ENCODE measurements around the gene DHX9. TPM values are rescaled to one million over a fixed set of nuclear protein-coding genes. Genes with fewer than 3 reads are reported as not detected.

The DHX9 gene
- total RNA-seq, 1 experiment from 2014 or later, result 131 TPM

- ChIA-PET CTCF (no interaction called here), POLR2A (ENCODE audit: unreplicated experiment) (no interaction called here)
- no TSS peak for BruUV-seq (replicated peaks)
Observed at GRCh38 chr1:182867861-182868260, 28.7 kb downstream of the DHX9 start.

GRCh38 chr1:182869241-182869666 lies 30.1 kb downstream of the DHX9 start:
- Histone ChIP-seq H3K27me3 (ENCODE audit: insufficient read depth, low read depth) (no peaks in the 10 kb centered on the region), H3K4me1 (replicated peaks; ENCODE audit: insufficient read depth) (no peaks in the 10 kb centered on the region), H3K27ac (peak overlapping the region; percentile 18; the same call in 1 of the 2 replicates), H3K9me3 (ENCODE audit: insufficient read depth, low read depth) (no peaks in the 10 kb centered on the region), H3K36me3 (ENCODE audit: low read depth) (peaks cover 91% of the 10 kb centered on the region), H3K4me2 (no peak overlapping the region), H3F3A (ENCODE audit: insufficient read depth, low read depth) (peaks cover 43% of the 10 kb centered on the region), H2AFZ (no peak overlapping the region), H3K79me2 (ENCODE audit: low read depth) (peaks cover 22% of the 10 kb centered on the region; the same call in 1 of the 2 replicates), H3K4me3 (no peak overlapping the region), H3K9me2 (ENCODE audit: insufficient read depth) (no peaks in the 10 kb centered on the region), H4K20me1 (ENCODE audit: insufficient read depth) (peaks cover 24% of the 10 kb centered on the region)
- CTCF ChIA-PET, result no interaction called here
- TF ChIP-seq EZH2 (IDR thresholded peaks at IDR 0.05; ENCODE audit: low read depth) (no peak), CTCF (conservative IDR thresholded peaks at IDR 0.05) (no peak)
- BruUV-seq (replicated peaks), result no TSS peak
- POLR2A ChIA-PET (ENCODE audit: unreplicated experiment), result no interaction called here
- no peak for DNase-seq
- intact Hi-C loops (cut with micrococcal nuclease; ENCODE audit: unreplicated experiment), result loop anchor here (10.0 kb wide), 1 partner anchor 666 kb away; no protein-coding TSS in a partner anchor

More at GRCh38 chr1:182867861-182868260, 28.7 kb downstream of the DHX9 start:
- Histone ChIP-seq H3K27me3 (ENCODE audit: insufficient read depth, low read depth) (no peaks in the 10 kb centered on the region), H3K79me2 (ENCODE audit: low read depth) (peaks cover 25% of the 10 kb centered on the region; the same call in 1 of the 2 replicates), H4K20me1 (ENCODE audit: insufficient read depth) (peaks cover 32% of the 10 kb centered on the region), H3K4me2 (no peak overlapping the region), H3K27ac (no peak overlapping the region), H3K9me3 (ENCODE audit: insufficient read depth, low read depth) (no peaks in the 10 kb centered on the region), H3F3A (ENCODE audit: insufficient read depth, low read depth) (peaks cover 39% of the 10 kb centered on the region), H3K36me3 (ENCODE audit: low read depth) (peaks cover 82% of the 10 kb centered on the region), H3K9me2 (ENCODE audit: insufficient read depth) (no peaks in the 10 kb centered on the region), H3K4me1 (replicated peaks; ENCODE audit: insufficient read depth) (no peaks in the 10 kb centered on the region), H2AFZ (no peak overlapping the region), H3K4me3 (no peak overlapping the region)
- intact Hi-C loops (cut with micrococcal nuclease; ENCODE audit: unreplicated experiment), result loop anchor here (10.0 kb wide), 1 partner anchor 667 kb away; no protein-coding TSS in a partner anchor
- no peak for TF ChIP-seq EZH2 (IDR thresholded peaks at IDR 0.05; ENCODE audit: low read depth)
- no peak for TF ChIP-seq CTCF (conservative IDR thresholded peaks at IDR 0.05)
- DNase-seq, result no peak

GRCh38 chr1:182872881-182873280 lies 33.7 kb downstream of the DHX9 start:
- POLR2A ChIA-PET (ENCODE audit: unreplicated experiment), result no interaction called here
- intact Hi-C loops (cut with micrococcal nuclease; ENCODE audit: unreplicated experiment), result loop anchor here (10.0 kb wide), 1 partner anchor 262 kb away; no protein-coding TSS in a partner anchor
- Histone ChIP-seq H3K27ac (no peak overlapping the region), H3K9me2 (ENCODE audit: insufficient read depth) (no peaks in the 10 kb centered on the region), H3K4me3 (no peak overlapping the region), H2AFZ (no peak overlapping the region), H3K36me3 (ENCODE audit: low read depth) (peaks cover 91% of the 10 kb centered on the region), H3K4me1 (replicated peaks; ENCODE audit: insufficient read depth) (no peaks in the 10 kb centered on the region), H3F3A (ENCODE audit: insufficient read depth, low read depth) (peaks cover 30% of the 10 kb centered on the region; the same call in 1 of the 2 replicates), H3K4me2 (no peak overlapping the region), H4K20me1 (ENCODE audit: insufficient read depth) (peaks cover 23% of the 10 kb centered on the region; the same call in 1 of the 2 replicates), H3K9me3 (ENCODE audit: insufficient read depth, low read depth) (no peaks in the 10 kb centered on the region), H3K27me3 (ENCODE audit: insufficient read depth, low read depth) (no peaks in the 10 kb centered on the region), H3K79me2 (ENCODE audit: low read depth) (0 out of 2 replicates have a peak, but pooled peaks cover 15% of the 10 kb centered on the region)
- BruUV-seq (replicated peaks), result no TSS peak
- CTCF ChIA-PET, result no interaction called here
- DNase-seq, result no peak
- no peak for TF ChIP-seq CTCF (conservative IDR thresholded peaks at IDR 0.05)
